ENCODE data around the gene STK16. TPM values are rescaled to one million over a fixed set of nuclear protein-coding genes. Genes with fewer than 3 reads are reported as not detected.
A peak's percentile ranks its signal among the peaks of the same experiment; 100 is the strongest.
"Not testable (repeated sequence)": the region's sequence is repeated elsewhere in the genome, so short reads cannot be mapped to it uniquely, and the experiment has no call there.

The STK16 gene
- total RNA-seq, 1 donor from 2014 or later, result 31.2 TPM

- Mint-ChIP-seq H3K4me1 (no peaks in the 10 kb centered on the region), H3K27me3 (ENCODE audit: low read depth) (peaks cover 85% of the 10 kb centered on the region), H3K36me3 (ENCODE audit: low read depth) (no peaks in the 10 kb centered on the region), H3K27ac (ENCODE audit: unreplicated experiment) (no peak within 1 kb of the TSS), H3K9me3 (no peaks in the 10 kb centered on the region), H3K4me3 (peak within 1 kb of the TSS; percentile 59)
- DNase-seq (ENCODE audit: low read depth, low spot score), result no peak
- TF ChIP-seq CTCF (conservative IDR thresholded peaks at IDR 0.05), result no peak
Observed at GRCh38 chr2:219252900-219253752, 7.8 kb downstream of the STK16 start, which contains the start of gene TUBA4B. TSS of gene TUBA4B (plus strand) at chr2:219253243. CDS start at chr2:219253408, 165 bp downstream.

GRCh38 chr2:219253753-219254589, 8.7 kb downstream of the STK16 start, which contains the start of gene TUBA4A:
TSS of gene TUBA4A (minus strand) at chr2:219253918. CDS start at chr2:219253858, 60 bp downstream.
- no peak for DNase-seq (ENCODE audit: low read depth, low spot score)
- no peak within 1 kb of the TSS for H3K27ac Mint-ChIP-seq (ENCODE audit: unreplicated experiment)
- no peaks in the 10 kb centered on the region for H3K4me1 Mint-ChIP-seq
- H3K27me3 Mint-ChIP-seq (ENCODE audit: low read depth), result peaks cover 93% of the 10 kb centered on the region
- H3K4me3 Mint-ChIP-seq, result peak within 1 kb of the TSS; percentile 35
- no peaks in the 10 kb centered on the region for H3K36me3 Mint-ChIP-seq (ENCODE audit: low read depth)
- TF ChIP-seq CTCF (conservative IDR thresholded peaks at IDR 0.05), result no peak
- no peaks in the 10 kb centered on the region for H3K9me3 Mint-ChIP-seq

GRCh38 chr2:219254590-219255201, 9.4 kb downstream of the STK16 start:
- peak overlapping the region; percentile 35 for H3K4me3 Mint-ChIP-seq
- H3K27me3 Mint-ChIP-seq (ENCODE audit: low read depth), result peaks cover 95% of the 10 kb centered on the region
- no peak overlapping the region for H3K27ac Mint-ChIP-seq (ENCODE audit: unreplicated experiment)
- no peaks in the 10 kb centered on the region for H3K4me1 Mint-ChIP-seq
- no peaks in the 10 kb centered on the region for H3K9me3 Mint-ChIP-seq
- TF ChIP-seq CTCF (conservative IDR thresholded peaks at IDR 0.05), result no peak
- no peak for DNase-seq (ENCODE audit: low read depth, low spot score)
- no peaks in the 10 kb centered on the region for H3K36me3 Mint-ChIP-seq (ENCODE audit: low read depth)

GRCh38 chr2:219258942-219259341, 13.7 kb downstream of the STK16 start:
- not testable (repeated sequence) for DNase-seq (ENCODE audit: low read depth, low spot score); H3K36me3 Mint-ChIP-seq (ENCODE audit: low read depth); H3K4me3 Mint-ChIP-seq; H3K9me3 Mint-ChIP-seq; H3K4me1 Mint-ChIP-seq; H3K27ac Mint-ChIP-seq (ENCODE audit: unreplicated experiment)
- peaks cover 92% of the 10 kb centered on the region for H3K27me3 Mint-ChIP-seq (ENCODE audit: low read depth)

GRCh38 chr2:219261024-219261855, 16.0 kb downstream of the STK16 start:
- no peak for DNase-seq (ENCODE audit: low read depth, low spot score)
- no peaks in the 10 kb centered on the region for H3K9me3 Mint-ChIP-seq
- H3K4me1 Mint-ChIP-seq, result no peaks in the 10 kb centered on the region
- H3K36me3 Mint-ChIP-seq (ENCODE audit: low read depth), result no peaks in the 10 kb centered on the region
- H3K27ac Mint-ChIP-seq (ENCODE audit: unreplicated experiment), result no peak overlapping the region
- H3K4me3 Mint-ChIP-seq, result no peak overlapping the region
- no peak for TF ChIP-seq CTCF (conservative IDR thresholded peaks at IDR 0.05)
- peaks cover 81% of the 10 kb centered on the region for H3K27me3 Mint-ChIP-seq (ENCODE audit: low read depth)

All from neural crest cell (in vitro differentiated cells).